H1 (cell line): Measurements from ENCODE around the gene CTNND2. TPM values are rescaled to one million over a fixed set of nuclear protein-coding genes. Genes with fewer than 3 reads are reported as not detected.

Experiments used
- CTCF ChIA-PET: fragments of 300-600 bp; sonication (Branson Sonifier 250); formaldehyde crosslinking; loops from one replicate; lab custom pipeline; 2021; ENCODE audit not compliant: partially characterized antibody; lab: Charles Lee
- POLR2A ChIA-PET: fragments of 300-600 bp; sonication (Branson Sonifier 250); formaldehyde crosslinking; loops from one replicate; lab custom pipeline; 2021; ENCODE audit warnings: inconsistent platforms; ENCODE audit not compliant: partially characterized antibody; lab: Charles Lee
- DNase-seq, 2 experiments: peaks; one replicate each; pipeline versions ENCODE4 v3.0.0 to v3.0.0-alpha.2; 2010 to 2022; ENCODE audit warnings: low spot score in 2 of 2, low read depth in 1 of 2, mixed read lengths in 1 of 2
- FAIRE-seq: peaks from 2 replicates; lab custom pipeline; 2011; peaks lifted over from hg19 to GRCh38; lab: Jason Lieb, UNC
- H2AFZ ChIP-seq: 2 replicates; pipeline ENCODE4 v1.8.1; 2012; ENCODE audit warnings: low read length, inconsistent platforms
- H2AK5ac ChIP-seq: 2 replicates; pipeline ENCODE4 v1.6.1; 2013; ENCODE audit warnings: low read depth, low read length
- H2BK120ac ChIP-seq: replicated peaks from 2 replicates; pipeline ENCODE3; 2013; ENCODE audit warnings: low read depth, low read length, inconsistent platforms
- H2BK12ac ChIP-seq: 2 replicates; pipeline ENCODE4 v1.6.1; 2013; ENCODE audit warnings: low read depth, low read length
- H2BK15ac ChIP-seq: 2 replicates; pipeline ENCODE4 v1.6.1; 2013; ENCODE audit warnings: low read length
- H2BK20ac ChIP-seq: 2 replicates; pipeline ENCODE4 v1.6.1; 2013; ENCODE audit warnings: low read length
- H2BK5ac ChIP-seq: 2 replicates; pipeline ENCODE4 v1.6.1; 2013; ENCODE audit warnings: low read depth, low read length
- H3K14ac ChIP-seq: 2 replicates; pipeline ENCODE4 v1.6.1; 2013; ENCODE audit warnings: inconsistent platforms; ENCODE audit not compliant: insufficient read length
- H3K18ac ChIP-seq: 2 replicates; pipeline ENCODE4 v1.6.1; 2013; ENCODE audit warnings: low read length; ENCODE audit errors: extremely low read depth
- H3K23ac ChIP-seq: 2 replicates; pipeline ENCODE4 v1.6.1; 2013; ENCODE audit warnings: inconsistent platforms; ENCODE audit not compliant: insufficient read length
- H3K23me2 ChIP-seq: 2 replicates; pipeline ENCODE4 v1.6.1; 2013; ENCODE audit warnings: low read depth, low read length
- H3K27ac ChIP-seq: 2 replicates; pipeline ENCODE4 v1.6.1; 2011; ENCODE audit warnings: low read depth, low read length, inconsistent platforms
- H3K27me3 ChIP-seq, 4 experiments: replicated peaks in 1 of 4; 1 replicate in 1 of 4; 2 replicates in 3 of 4; pipeline versions ENCODE4 v1.6.1 to v1.8.1; 2011 to 2013; ENCODE audit warnings: low read length in 3 of 4, mild to moderate bottlenecking in 3 of 4, inconsistent platforms in 2 of 4, mixed read lengths in 2 of 4, moderate library complexity in 1 of 4; ENCODE audit not compliant: control insufficient read depth in 3 of 4, insufficient read depth in 3 of 4; ENCODE audit errors: extremely low read depth in 1 of 4
- H3K36me3 ChIP-seq, 4 experiments: 2 replicates each; pipeline versions ENCODE4 v1.6.1 to v1.8.1; 2011 to 2013; ENCODE audit warnings: mild to moderate bottlenecking in 4 of 4, low read length in 3 of 4, moderate library complexity in 2 of 4, control low read depth in 1 of 4, inconsistent platforms in 1 of 4; ENCODE audit not compliant: insufficient read depth in 4 of 4, control insufficient read depth in 2 of 4
- H3K4ac ChIP-seq: replicated peaks from 2 replicates; pipeline ENCODE3; 2013; ENCODE audit warnings: low read length, low read depth, mixed read lengths, inconsistent platforms; ENCODE audit not compliant: insufficient read length
- H3K4me1 ChIP-seq, 4 experiments: replicated peaks in 1 of 4; 1 replicate in 1 of 4; 2 replicates in 3 of 4; pipeline versions ENCODE4 v1.6.1 to v1.8.1; 2011 to 2013; ENCODE audit warnings: low read length in 3 of 4, inconsistent platforms in 2 of 4, mixed read lengths in 1 of 4; ENCODE audit not compliant: insufficient read depth in 4 of 4, control insufficient read depth in 3 of 4
- H3K4me2 ChIP-seq, 2 experiments: 2 replicates each; pipeline versions ENCODE4 v1.6.1 to v1.8.1; 2011 to 2013; ENCODE audit warnings: low read depth in 2 of 2, low read length in 2 of 2, control low read depth in 1 of 2, inconsistent platforms in 1 of 2, mild to moderate bottlenecking in 1 of 2; ENCODE audit not compliant: insufficient read depth in 1 of 2
- H3K4me3 ChIP-seq, 4 experiments: fragments of 200-600, 300-600 bp in 1 of 4; sonication (generic), shearing (Covaris generic), sonication (Bioruptor Twin) in 1 of 4; 2 replicates each; pipeline versions ENCODE4 v1.5.1 to v1.8.1; 2011 to 2016; ENCODE audit warnings: low read length in 4 of 4, low read depth in 3 of 4, control low read depth in 2 of 4, inconsistent platforms in 2 of 4, mild to moderate bottlenecking in 2 of 4, mixed read lengths in 1 of 4, moderate library complexity in 1 of 4; ENCODE audit not compliant: insufficient read depth in 2 of 4; ENCODE audit errors: extremely low read depth in 1 of 4
- H3K56ac ChIP-seq: replicated peaks from 2 replicates; pipeline ENCODE3; 2013; ENCODE audit warnings: low read depth, mild to moderate bottlenecking, mixed read lengths, low read length, inconsistent platforms; ENCODE audit not compliant: insufficient read length
- H3K79me1 ChIP-seq: 2 replicates; pipeline ENCODE4 v1.6.1; 2013; ENCODE audit warnings: low read depth, low read length, control low read depth
- H3K79me2 ChIP-seq, 2 experiments: 2 replicates each; pipeline versions ENCODE4 v1.6.1 to v1.8.1; 2012 to 2013; ENCODE audit warnings: low read length in 2 of 2, mild to moderate bottlenecking in 2 of 2, inconsistent platforms in 1 of 2; ENCODE audit not compliant: insufficient read depth in 2 of 2, control insufficient read depth in 1 of 2
- H3K9ac ChIP-seq, 4 experiments: replicated peaks in 1 of 4; 1 replicate in 1 of 4; 2 replicates in 3 of 4; pipeline versions ENCODE4 v1.6.1 to v1.8.1; 2011 to 2013; ENCODE audit warnings: low read depth in 3 of 4, low read length in 3 of 4, control low read depth in 2 of 4, mild to moderate bottlenecking in 2 of 4, moderate library complexity in 2 of 4, inconsistent platforms in 1 of 4; ENCODE audit errors: extremely low read depth in 1 of 4
- H3K9me3 ChIP-seq, 2 experiments: 2 replicates each; pipeline versions ENCODE4 v1.6.1 to v1.8.1; 2012 to 2013; ENCODE audit warnings: mild to moderate bottlenecking in 2 of 2, moderate library complexity in 2 of 2, control low read depth in 1 of 2, inconsistent platforms in 1 of 2, low read depth in 1 of 2, low read length in 1 of 2, mixed read lengths in 1 of 2; ENCODE audit not compliant: insufficient read depth in 2 of 2
- H4K20me1 ChIP-seq, 2 experiments: replicated peaks in 1 of 2; 2 replicates each; pipeline versions ENCODE3 to v1.8.1; 2011 to 2013; ENCODE audit warnings: inconsistent platforms in 2 of 2, low read length in 2 of 2, mild to moderate bottlenecking in 1 of 2; ENCODE audit not compliant: insufficient read depth in 2 of 2, control insufficient read depth in 1 of 2
- H4K5ac ChIP-seq: 2 replicates; pipeline ENCODE4 v1.6.1; 2013; ENCODE audit warnings: low read length, low read depth, mixed read lengths, inconsistent platforms; ENCODE audit not compliant: insufficient read length
- H4K8ac ChIP-seq: 2 replicates; pipeline ENCODE4 v1.8.0; 2013; ENCODE audit warnings: mild to moderate bottlenecking, moderate library complexity, low read length, inconsistent platforms; ENCODE audit not compliant: insufficient read depth; ENCODE audit errors: extremely low read depth
- H4K91ac ChIP-seq: replicated peaks from 2 replicates; pipeline ENCODE3; 2013; ENCODE audit warnings: low read length, mixed read lengths, inconsistent platforms; ENCODE audit not compliant: insufficient read length
- BACH1 ChIP-seq: IDR thresholded peaks from 2 replicates; pipeline ENCODE4 v1.6.1; 2012; ENCODE audit warnings: low read length, improper control_type of control experiment
- BCL11A ChIP-seq, 2 experiments: IDR thresholded peaks; one replicate each; pipeline ENCODE4 v1.6.1; 2011; ENCODE audit warnings: low read depth in 2 of 2, low read length in 2 of 2, mild to moderate bottlenecking in 2 of 2
- EZH2 ChIP-seq: fragments of 200-600 bp; sonication (generic); IDR thresholded peaks from 2 replicates; pipeline ENCODE4 v1.7.1; 2012; ENCODE audit warnings: low read depth, mild to moderate bottlenecking, moderate library complexity, low read length, inconsistent platforms; ENCODE audit not compliant: severe bottlenecking
- GABPA ChIP-seq: IDR thresholded peaks from 2 replicates; pipeline ENCODE4 v1.6.1; 2011; ENCODE audit warnings: mild to moderate bottlenecking, low read length, moderate library complexity, borderline replicate concordance; ENCODE audit not compliant: insufficient read depth
- PHF8 ChIP-seq: fragments of 200-600 bp; sonication (generic); conservative IDR thresholded peaks from 2 replicates; pipeline ENCODE4 v1.7.1; 2012; ENCODE audit warnings: low read depth, mild to moderate bottlenecking, inconsistent platforms, low read length, moderate library complexity
- SIRT6 ChIP-seq: IDR thresholded peaks from one replicate; pipeline ENCODE4 v1.7.1; 2012; ENCODE audit warnings: low read length, inconsistent platforms
- SP1 ChIP-seq: IDR thresholded peaks from 2 replicates; pipeline ENCODE4 v1.6.1; 2011; ENCODE audit warnings: low read depth, low read length
- TBP ChIP-seq: IDR thresholded peaks from 2 replicates; pipeline ENCODE4 v1.6.1; 2011; ENCODE audit warnings: low read depth, low read length, improper control_type of control experiment
- WGBS, 2 experiments: shearing (Covaris generic) in 1 of 2; methylation state at CpG; one replicate each; pipeline versions ENCODE4 v1.1.6 to v1.1.7; 2013 to 2015; ENCODE audit warnings: low lambda C conversion rate in 2 of 2, mixed read lengths in 2 of 2, inconsistent platforms in 1 of 2, low coverage in 1 of 2, missing lambda C conversion rate in 1 of 2; ENCODE audit not compliant: insufficient replicate concordance in 2 of 2, insufficient coverage in 1 of 2, insufficient read length in 1 of 2; ENCODE audit errors: extremely low coverage in 1 of 2, missing lambda C conversion rate in 1 of 2; 5-methylcytosine and 5-hydroxymethylcytosine counted together
- polyA plus RNA-seq, 7 experiments: library from polyadenylated mRNA; depleted of rRNA in 3 of 7; stranded (reverse) in 5 of 7; unstranded in 2 of 7; fragments of >200 nt in 5 of 7; fragments of 200-250 nt in 2 of 7; gene quantifications; 1 replicate in 5 of 7; 2 replicates in 1 of 7; 4 replicates in 1 of 7; pipeline versions ENCODE4 v1.2.1 to v1.2.3, GENCODE V29; 2011 to 2013; ENCODE audit warnings: missing spikeins in 2 of 7, mixed read lengths in 2 of 7
- total RNA-seq: library from RNA; stranded (reverse); fragmentation: NEBNext Ultra II Directional; extraction: Animal tissue kit (Norgen Biotek cat#: 25700); gene quantifications from 2 replicates; pipeline ENCODE4 v1.2.1, GENCODE V29; 2021
- TF ChIP-seq, protein P1 (sequence below), 3 experiments: IDR thresholded peaks; 1 replicate in 2 of 3; 2 replicates in 1 of 3; pipeline versions ENCODE4 v1.5.1 to v1.6.1; 2011; ENCODE audit warnings: low read length in 3 of 3, mild to moderate bottlenecking in 3 of 3, inconsistent platforms in 2 of 3, low read depth in 1 of 3, moderate library complexity in 1 of 3; ENCODE audit not compliant: insufficient read depth in 1 of 3; ENCODE audit errors: control extremely low read depth in 1 of 3
- TF ChIP-seq, protein P2 (sequence below): IDR thresholded peaks from 2 replicates; pipeline ENCODE4 v1.6.1; 2012; ENCODE audit warnings: low read length, inconsistent platforms

The CTNND2 gene
- total and polyA plus RNA-seq, 2 of the 8 experiments (the other 6 are each of a cell fraction or from before 2014, with no cell fraction given), result 7.4 to 14.2 TPM

DNA sequence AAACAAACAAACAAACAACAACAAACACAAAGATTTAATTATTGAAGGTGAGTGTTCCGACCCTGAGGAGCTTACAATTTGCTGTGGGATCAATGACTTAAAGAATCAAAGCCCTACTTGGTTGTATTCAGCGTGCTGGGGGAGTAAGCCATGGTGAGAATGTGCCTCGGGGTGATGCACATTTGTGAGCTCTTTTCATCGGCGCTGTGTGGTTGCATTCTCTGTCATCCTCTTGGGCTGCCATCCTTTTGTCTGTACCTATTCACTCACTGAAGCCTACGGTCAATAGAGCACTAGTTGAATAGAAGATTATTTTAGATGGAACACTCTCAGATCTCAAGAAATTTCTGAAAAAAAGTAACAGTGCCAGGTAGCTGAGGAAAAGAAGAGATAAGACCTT lies 203.9 kb downstream of the CTNND2 start:
- Histone ChIP-seq H2AK5ac (no peak overlapping the region), H4K91ac (no peak overlapping the region), H3K36me3 (no peaks in the 10 kb centered on the region), H2BK120ac (no peak overlapping the region), H3K14ac (no peak overlapping the region), H2BK12ac (no peak overlapping the region), H3K4me2 (no peak overlapping the region), H3K27ac (no peak overlapping the region), H3K4me3 (no peak overlapping the region), H3K9me3 (no peaks in the 10 kb centered on the region), H3K56ac (no peak overlapping the region), H4K5ac (no peak overlapping the region), H3K9ac (no peak overlapping the region), H2BK5ac (no peak overlapping the region), H3K23me2 (no peaks in the 10 kb centered on the region), H3K79me1 (no peaks in the 10 kb centered on the region), H3K4ac (no peak overlapping the region), H2AFZ (no peak overlapping the region), H2BK15ac (no peak overlapping the region), H3K79me2 (no peaks in the 10 kb centered on the region), H4K20me1 (no peaks in the 10 kb centered on the region), H3K27me3 (peaks cover 0 to 1% (median 0%) of the 10 kb centered on the region in 4 experiments; a peak in 1 of 7 replicates), H4K8ac (no peak overlapping the region), H2BK20ac (no peak overlapping the region), H3K18ac (no peak overlapping the region), H3K23ac (no peak overlapping the region), H3K4me1 (no peaks in the 10 kb centered on the region)
- ChIA-PET CTCF (interaction anchor here (1.2 to 1.5 kb wide), 3 partner anchors 19 to 62 kb away, joined by 3 to 6 read pairs (median 3); no protein-coding TSS in a partner anchor), POLR2A (no interaction called here)
- 91% methylated on average over 6 of the region's 6 CpGs; no CpG with 5 or more reads in 1 of the 2 experiments for WGBS, 2 experiments
- FAIRE-seq, result no peak
- no peak for DNase-seq
- no peak for TF ChIP-seq GABPA
- TF ChIP-seq PHF8, result no peak
- no peak for TF ChIP-seq SIRT6
- TF ChIP-seq TBP, result no peak
- no peak for TF ChIP-seq EZH2
- TF ChIP-seq, protein P1, sequence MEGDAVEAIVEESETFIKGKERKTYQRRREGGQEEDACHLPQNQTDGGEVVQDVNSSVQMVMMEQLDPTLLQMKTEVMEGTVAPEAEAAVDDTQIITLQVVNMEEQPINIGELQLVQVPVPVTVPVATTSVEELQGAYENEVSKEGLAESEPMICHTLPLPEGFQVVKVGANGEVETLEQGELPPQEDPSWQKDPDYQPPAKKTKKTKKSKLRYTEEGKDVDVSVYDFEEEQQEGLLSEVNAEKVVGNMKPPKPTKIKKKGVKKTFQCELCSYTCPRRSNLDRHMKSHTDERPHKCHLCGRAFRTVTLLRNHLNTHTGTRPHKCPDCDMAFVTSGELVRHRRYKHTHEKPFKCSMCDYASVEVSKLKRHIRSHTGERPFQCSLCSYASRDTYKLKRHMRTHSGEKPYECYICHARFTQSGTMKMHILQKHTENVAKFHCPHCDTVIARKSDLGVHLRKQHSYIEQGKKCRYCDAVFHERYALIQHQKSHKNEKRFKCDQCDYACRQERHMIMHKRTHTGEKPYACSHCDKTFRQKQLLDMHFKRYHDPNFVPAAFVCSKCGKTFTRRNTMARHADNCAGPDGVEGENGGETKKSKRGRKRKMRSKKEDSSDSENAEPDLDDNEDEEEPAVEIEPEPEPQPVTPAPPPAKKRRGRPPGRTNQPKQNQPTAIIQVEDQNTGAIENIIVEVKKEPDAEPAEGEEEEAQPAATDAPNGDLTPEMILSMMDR (IDR thresholded peaks at IDR 0.05; ENCODE audit: control extremely low read depth in 1 of 3, insufficient read depth in 1 of 3, low read depth in 1 of 3, low read length in 3 of 3), result no peak
- TF ChIP-seq SP1, result no peak
- no peak for TF ChIP-seq BACH1
- TF ChIP-seq, protein P2, sequence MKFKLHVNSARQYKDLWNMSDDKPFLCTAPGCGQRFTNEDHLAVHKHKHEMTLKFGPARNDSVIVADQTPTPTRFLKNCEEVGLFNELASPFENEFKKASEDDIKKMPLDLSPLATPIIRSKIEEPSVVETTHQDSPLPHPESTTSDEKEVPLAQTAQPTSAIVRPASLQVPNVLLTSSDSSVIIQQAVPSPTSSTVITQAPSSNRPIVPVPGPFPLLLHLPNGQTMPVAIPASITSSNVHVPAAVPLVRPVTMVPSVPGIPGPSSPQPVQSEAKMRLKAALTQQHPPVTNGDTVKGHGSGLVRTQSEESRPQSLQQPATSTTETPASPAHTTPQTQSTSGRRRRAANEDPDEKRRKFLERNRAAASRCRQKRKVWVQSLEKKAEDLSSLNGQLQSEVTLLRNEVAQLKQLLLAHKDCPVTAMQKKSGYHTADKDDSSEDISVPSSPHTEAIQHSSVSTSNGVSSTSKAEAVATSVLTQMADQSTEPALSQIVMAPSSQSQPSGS, result no peak
- no peak for TF ChIP-seq BCL11A (IDR thresholded peaks at IDR 0.05; ENCODE audit: low read depth in 2 of 2, low read length in 2 of 2)
